Fibroblast of lung (primary cell): ENCODE measurements around the gene XPNPEP2. TPM values are rescaled to one million over a fixed set of nuclear protein-coding genes. Genes with fewer than 3 reads are reported as not detected.

Experiments
- DNase-seq, 2 donors: peaks; one replicate each; pipeline versions ENCODE4 v3.0.0 to v3.0.0-alpha.2; 2010; ENCODE audit warnings: low read depth in 2 of 2
- H2AFZ ChIP-seq: 2 replicates; pipeline ENCODE4 v1.5.1; 2012; ENCODE audit warnings: low read length, control low read depth, inconsistent platforms
- H3K27ac ChIP-seq: 2 replicates; pipeline ENCODE4 v1.5.1; 2011; ENCODE audit warnings: low read length, control low read depth; ENCODE audit not compliant: insufficient read depth
- H3K27me3 ChIP-seq: 2 replicates; pipeline ENCODE4 v1.5.1; 2011; ENCODE audit warnings: mild to moderate bottlenecking, low read length; ENCODE audit not compliant: control insufficient read depth, insufficient read depth
- H3K36me3 ChIP-seq: 2 replicates; pipeline ENCODE4 v1.5.1; 2011; ENCODE audit warnings: low read length; ENCODE audit not compliant: control insufficient read depth, insufficient read depth
- H3K4me1 ChIP-seq: 2 replicates; pipeline ENCODE4 v1.5.1; 2011; ENCODE audit warnings: low read length; ENCODE audit not compliant: control insufficient read depth, insufficient read depth; ENCODE audit errors: extremely low read depth
- H3K4me2 ChIP-seq: 2 replicates; pipeline ENCODE4 v1.5.1; 2011; ENCODE audit warnings: low read length, control low read depth; ENCODE audit not compliant: insufficient read depth; ENCODE audit errors: extremely low read depth
- H3K4me3 ChIP-seq, 4 experiments: fragments of 200-600 bp in 1 of 4; sonication (generic) in 1 of 4; replicated peaks in 1 of 4; 2 replicates each; pipeline ENCODE4 v1.5.1; 2011 to 2016; ENCODE audit warnings: low read length in 4 of 4, low read depth in 3 of 4, mild to moderate bottlenecking in 3 of 4, control low read depth in 2 of 4, inconsistent platforms in 1 of 4, mixed read lengths in 1 of 4; ENCODE audit not compliant: insufficient read depth in 1 of 4; ENCODE audit errors: control extremely low read depth in 1 of 4
- H3K79me2 ChIP-seq: 2 replicates; pipeline ENCODE4 v1.5.1; 2012; ENCODE audit warnings: mild to moderate bottlenecking, low read length, inconsistent platforms; ENCODE audit not compliant: control insufficient read depth, insufficient read depth
- H3K9ac ChIP-seq: 2 replicates; pipeline ENCODE4 v1.5.1; 2011; ENCODE audit warnings: mild to moderate bottlenecking, low read length, control low read depth; ENCODE audit not compliant: insufficient read depth
- H3K9me3 ChIP-seq: 2 replicates; pipeline ENCODE4 v1.5.1; 2012; ENCODE audit warnings: low read depth, low read length; ENCODE audit not compliant: control insufficient read depth, insufficient read depth
- H4K20me1 ChIP-seq: 2 replicates; pipeline ENCODE4 v1.5.1; 2011; ENCODE audit warnings: low read length; ENCODE audit not compliant: control insufficient read depth, insufficient read depth; ENCODE audit errors: extremely low read depth
- EZH2 ChIP-seq: IDR thresholded peaks from 2 replicates; pipeline ENCODE4 v1.5.1; 2012; ENCODE audit warnings: low read length, control low read depth, mild to moderate bottlenecking; ENCODE audit errors: missing control alignments
- polyA plus RNA-seq, 2 donors: library from polyadenylated mRNA; depleted of rRNA in 1 of 2; stranded (reverse) in 1 of 2; unstranded in 1 of 2; fragments of >200 nt; gene quantifications; 2 replicates each; pipeline ENCODE4 v1.2.1, GENCODE V29; 2011 to 2012; ENCODE audit warnings: missing spikeins in 1 of 2
- total RNA-seq: library from RNA; depleted of rRNA; stranded (reverse); fragments of >200 nt; gene quantifications from 2 replicates; pipeline ENCODE4 v1.2.1, GENCODE V29; 2014
- TF ChIP-seq, protein P1 (sequence below), 2 donors: IDR thresholded peaks in 1 of 2; conservative IDR thresholded peaks in 1 of 2; 1 replicate in 1 of 2; 2 replicates in 1 of 2; pipeline ENCODE4 v1.5.1; 2011 to 2012; ENCODE audit warnings: low read length in 2 of 2, control low read depth in 1 of 2, inconsistent platforms in 1 of 2, low read depth in 1 of 2, mild to moderate bottlenecking in 1 of 2

Gene XPNPEP2
- total and polyA plus RNA-seq, 2 donors (not counting 1 experiment from before 2014, with no cell fraction given), result 0.16 to 0.17 TPM

DNA sequence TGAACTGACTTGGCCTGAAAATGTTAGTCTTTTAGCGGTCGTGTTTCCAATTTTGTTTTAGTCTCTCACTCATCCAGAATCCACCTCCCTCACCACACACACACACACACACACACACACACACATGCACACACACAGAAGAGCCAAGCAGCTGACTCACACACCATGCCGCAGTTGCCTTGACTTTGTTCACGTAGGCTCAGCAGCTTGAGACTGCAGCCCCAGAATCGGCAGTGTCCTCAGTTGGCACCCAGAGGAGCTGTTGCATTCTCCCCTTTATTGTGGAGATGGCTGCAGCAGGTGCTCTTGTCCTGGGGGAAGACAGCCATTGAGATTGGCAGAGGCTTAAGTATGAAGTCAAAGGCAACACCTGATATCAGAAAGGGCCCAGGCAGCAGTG lies 20.9 kb upstream of the XPNPEP2 start:
- Histone ChIP-seq H3K27ac (no peak overlapping the region), H3K9me3 (no peaks in the 10 kb centered on the region), H3K4me2 (no peak overlapping the region), H3K36me3 (no peaks in the 10 kb centered on the region), H3K27me3 (no peaks in the 10 kb centered on the region), H3K4me1 (no peaks in the 10 kb centered on the region), H3K4me3 (no peak overlapping the region), H2AFZ (no peak overlapping the region), H4K20me1 (no peaks in the 10 kb centered on the region), H3K79me2 (no peaks in the 10 kb centered on the region), H3K9ac (no peak overlapping the region)
- DNase-seq, result peak; percentile 68 to 87
- TF ChIP-seq EZH2, result no peak

DNA sequence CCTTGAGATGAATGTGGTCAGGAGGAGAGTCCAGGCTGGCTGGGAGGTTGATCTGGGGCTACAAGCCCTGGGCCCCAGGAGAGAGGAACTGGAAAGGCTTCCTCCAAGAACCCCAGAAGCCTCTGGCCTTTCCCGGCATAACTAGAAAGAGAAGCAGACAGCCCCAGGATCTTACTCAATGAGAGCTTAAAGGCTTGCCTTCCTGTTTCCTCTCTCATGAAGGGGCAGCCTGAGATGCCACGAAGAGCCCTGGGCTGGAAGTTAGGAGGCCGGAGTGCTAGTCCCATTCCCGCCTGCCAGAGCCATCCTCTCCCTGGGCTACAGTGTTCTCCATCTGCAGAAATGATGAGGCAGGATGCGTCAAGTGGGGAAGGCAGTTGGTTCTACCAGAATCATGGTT lies 20.1 kb upstream of the XPNPEP2 start:
- DNase-seq, result no peak
- TF ChIP-seq, protein P1, sequence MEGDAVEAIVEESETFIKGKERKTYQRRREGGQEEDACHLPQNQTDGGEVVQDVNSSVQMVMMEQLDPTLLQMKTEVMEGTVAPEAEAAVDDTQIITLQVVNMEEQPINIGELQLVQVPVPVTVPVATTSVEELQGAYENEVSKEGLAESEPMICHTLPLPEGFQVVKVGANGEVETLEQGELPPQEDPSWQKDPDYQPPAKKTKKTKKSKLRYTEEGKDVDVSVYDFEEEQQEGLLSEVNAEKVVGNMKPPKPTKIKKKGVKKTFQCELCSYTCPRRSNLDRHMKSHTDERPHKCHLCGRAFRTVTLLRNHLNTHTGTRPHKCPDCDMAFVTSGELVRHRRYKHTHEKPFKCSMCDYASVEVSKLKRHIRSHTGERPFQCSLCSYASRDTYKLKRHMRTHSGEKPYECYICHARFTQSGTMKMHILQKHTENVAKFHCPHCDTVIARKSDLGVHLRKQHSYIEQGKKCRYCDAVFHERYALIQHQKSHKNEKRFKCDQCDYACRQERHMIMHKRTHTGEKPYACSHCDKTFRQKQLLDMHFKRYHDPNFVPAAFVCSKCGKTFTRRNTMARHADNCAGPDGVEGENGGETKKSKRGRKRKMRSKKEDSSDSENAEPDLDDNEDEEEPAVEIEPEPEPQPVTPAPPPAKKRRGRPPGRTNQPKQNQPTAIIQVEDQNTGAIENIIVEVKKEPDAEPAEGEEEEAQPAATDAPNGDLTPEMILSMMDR (conservative IDR thresholded peaks at IDR 0.05 in 1 of 2, IDR thresholded peaks at IDR 0.05 in 1 of 2; ENCODE audit: low read depth in 1 of 2, low read length in 2 of 2), result no peak
- TF ChIP-seq EZH2, result no peak
- no peaks in the 10 kb centered on the region for H3K79me2 ChIP-seq
- no peak overlapping the region for H3K4me2 ChIP-seq
- H3K36me3 ChIP-seq, result no peaks in the 10 kb centered on the region
- H3K9ac ChIP-seq, result no peak overlapping the region
- no peak overlapping the region for H2AFZ ChIP-seq
- no peak overlapping the region for H3K27ac ChIP-seq
- no peaks in the 10 kb centered on the region for H3K9me3 ChIP-seq
- no peak overlapping the region for H3K4me3 ChIP-seq
- no peaks in the 10 kb centered on the region for H3K4me1 ChIP-seq
- no peaks in the 10 kb centered on the region for H4K20me1 ChIP-seq
- no peaks in the 10 kb centered on the region for H3K27me3 ChIP-seq

DNA sequence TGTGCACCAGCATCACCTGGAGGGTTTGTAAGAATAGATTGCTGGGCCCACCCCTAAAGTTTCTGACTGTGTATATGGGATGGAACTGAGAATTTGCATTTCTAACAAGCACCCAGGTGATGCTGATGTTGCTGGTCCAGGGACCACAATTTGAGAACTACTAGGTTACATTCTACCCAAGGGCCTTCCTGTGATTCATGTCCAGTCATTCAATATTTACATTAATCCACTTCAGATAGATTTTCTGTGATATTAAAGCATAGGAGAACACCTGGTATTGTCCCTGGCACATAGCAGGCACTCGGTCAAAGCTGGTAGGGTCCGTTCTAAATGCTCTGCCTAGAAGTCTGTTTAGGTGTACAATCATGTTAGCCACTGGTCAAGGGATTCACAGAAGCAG lies 19.5 kb upstream of the XPNPEP2 start:
- Histone ChIP-seq H3K4me1 (no peaks in the 10 kb centered on the region), H3K27me3 (no peaks in the 10 kb centered on the region), H3K9me3 (no peaks in the 10 kb centered on the region), H3K27ac (no peak overlapping the region), H2AFZ (no peak overlapping the region), H4K20me1 (no peaks in the 10 kb centered on the region), H3K79me2 (no peaks in the 10 kb centered on the region), H3K4me2 (no peak overlapping the region), H3K36me3 (no peaks in the 10 kb centered on the region), H3K4me3 (no peak overlapping the region), H3K9ac (no peak overlapping the region)
- TF ChIP-seq, protein P1 (conservative IDR thresholded peaks at IDR 0.05 in 1 of 2, IDR thresholded peaks at IDR 0.05 in 1 of 2; ENCODE audit: low read depth in 1 of 2, low read length in 2 of 2), result no peak
- no peak for TF ChIP-seq EZH2
- DNase-seq, result no peak
